Renal cortex interstitium (tissue), 11 donors: ENCODE results near the gene DOCK6. TPM values are rescaled to one million over a fixed set of nuclear protein-coding genes. Genes with fewer than 3 reads are reported as not detected.

Experiments
- DNase-seq, 11 donors: peaks; one replicate each; pipeline ENCODE4 v3.0.0-alpha.2; 2013; ENCODE audit warnings: low read depth in 9 of 11, low spot score in 4 of 11; ENCODE audit errors: extremely low read depth in 1 of 11
- polyA plus RNA-seq, 3 donors: library from polyadenylated mRNA; unstranded; fragments of 120-200 nt; gene quantifications; one replicate each; pipeline ENCODE4 v1.2.1, GENCODE V29; 2013; ENCODE audit not compliant: insufficient read length in 3 of 3

The DOCK6 gene
- polyA plus RNA-seq, 3 donors, result 36.4 to 66.4 (median 52.8) TPM

- DNase-seq, result peak in 2 of 11 donors; percentile 45 to 57
Observed at GRCh38 chr19:11286312-11286974, 24.1 kb upstream of the DOCK6 start.

GRCh38 chr19:11284515-11284914, 22.2 kb upstream of the DOCK6 start:
- no peak for DNase-seq

DNA sequence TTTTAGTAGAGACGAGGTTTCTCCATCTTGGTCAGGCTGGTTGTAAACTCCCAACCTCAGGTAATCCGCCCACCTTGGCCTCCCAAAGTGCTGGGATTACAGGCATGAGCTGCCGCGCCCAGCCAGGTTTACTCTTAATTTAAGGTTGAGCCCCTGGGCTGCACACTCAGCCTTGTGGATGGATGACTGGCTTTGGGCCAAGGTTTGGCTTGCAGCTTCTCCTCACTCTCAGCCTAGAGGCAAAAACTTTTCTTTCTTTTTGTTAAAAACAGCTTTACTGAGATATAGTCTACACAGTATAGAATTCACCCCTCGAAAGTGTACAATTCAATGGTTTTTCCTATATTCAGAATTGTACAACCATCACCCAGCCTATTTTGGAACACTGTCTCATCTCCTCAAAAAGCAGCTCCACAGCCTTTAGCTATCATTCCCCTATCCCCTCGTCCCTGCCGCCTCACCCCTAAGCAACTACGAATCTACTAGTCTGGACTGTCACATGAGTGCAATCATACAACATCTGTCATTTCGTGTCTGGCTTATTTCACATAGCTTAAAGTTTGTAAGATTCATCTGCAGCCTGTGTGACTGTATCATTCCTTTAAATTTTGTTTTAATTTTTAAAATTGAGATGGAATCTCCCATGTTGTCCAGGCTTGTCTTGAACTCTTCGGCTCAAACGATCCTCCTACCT, 19.2 kb upstream of the DOCK6 start:
- no peak for DNase-seq

GRCh38 chr19:11279505-11280236, 17.3 kb upstream of the DOCK6 start:
- DNase-seq, result no peak

- no peak for DNase-seq
Observed at GRCh38 chr19:11278670-11279069, 16.3 kb upstream of the DOCK6 start.

DNA sequence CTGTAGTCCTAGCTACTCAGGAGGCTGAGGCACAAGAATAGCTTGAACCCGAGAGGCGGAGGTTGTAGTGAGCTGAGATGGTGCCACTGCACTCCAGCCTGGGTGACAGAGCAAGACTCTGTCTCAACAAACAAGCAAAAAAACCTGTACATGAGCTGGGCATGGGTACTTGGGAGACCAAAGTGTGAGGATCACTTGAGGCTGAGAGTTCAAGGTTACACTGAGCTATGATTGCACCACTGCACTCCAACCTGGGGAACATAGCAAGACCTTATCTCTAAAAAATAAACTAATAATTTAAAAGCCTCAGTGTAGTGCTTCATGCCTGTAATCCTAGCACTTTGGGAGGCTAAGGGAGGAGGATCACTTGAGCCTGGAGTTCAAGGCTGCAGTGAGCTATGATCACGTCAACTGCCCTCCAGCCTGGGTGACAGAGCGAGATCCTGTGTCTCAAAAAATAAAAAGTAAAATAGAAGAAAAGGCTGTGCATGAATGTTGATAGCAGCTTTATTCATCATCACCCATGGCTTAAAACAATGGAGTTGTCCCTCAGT, 12.3 kb upstream of the DOCK6 start:
- no peak for DNase-seq

- DNase-seq, result no peak
Observed at GRCh38 chr19:11273989-11274388, 11.7 kb upstream of the DOCK6 start.

GRCh38 chr19:11273296-11273695, 11.0 kb upstream of the DOCK6 start:
- no peak for DNase-seq

DNA sequence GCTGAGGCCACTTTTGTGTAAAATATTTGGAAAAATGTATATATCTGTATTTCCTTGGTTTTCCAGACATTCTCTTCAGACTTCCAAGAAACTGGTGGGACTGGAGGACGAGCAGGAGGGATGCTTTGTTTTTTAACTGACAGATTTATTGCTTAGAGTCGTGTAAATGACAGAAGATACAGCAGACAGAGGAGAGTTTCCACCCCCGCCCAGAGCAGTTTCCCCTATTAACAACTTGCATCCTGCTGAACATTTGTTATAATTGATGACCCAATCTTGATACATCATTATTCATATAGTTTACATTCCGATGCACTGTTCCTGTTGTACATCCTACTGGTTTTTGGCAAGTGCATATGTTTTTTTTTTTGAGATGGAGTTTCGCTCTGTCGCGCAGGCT, 7.1 kb upstream of the DOCK6 start:
- peak in 1 of 11 donors; percentile 52 for DNase-seq

GRCh38 chr19:11268783-11269267, 6.5 kb upstream of the DOCK6 start:
- DNase-seq, result peak in 7 of 11 donors; percentile 42 to 75 (median 59)

DNA sequence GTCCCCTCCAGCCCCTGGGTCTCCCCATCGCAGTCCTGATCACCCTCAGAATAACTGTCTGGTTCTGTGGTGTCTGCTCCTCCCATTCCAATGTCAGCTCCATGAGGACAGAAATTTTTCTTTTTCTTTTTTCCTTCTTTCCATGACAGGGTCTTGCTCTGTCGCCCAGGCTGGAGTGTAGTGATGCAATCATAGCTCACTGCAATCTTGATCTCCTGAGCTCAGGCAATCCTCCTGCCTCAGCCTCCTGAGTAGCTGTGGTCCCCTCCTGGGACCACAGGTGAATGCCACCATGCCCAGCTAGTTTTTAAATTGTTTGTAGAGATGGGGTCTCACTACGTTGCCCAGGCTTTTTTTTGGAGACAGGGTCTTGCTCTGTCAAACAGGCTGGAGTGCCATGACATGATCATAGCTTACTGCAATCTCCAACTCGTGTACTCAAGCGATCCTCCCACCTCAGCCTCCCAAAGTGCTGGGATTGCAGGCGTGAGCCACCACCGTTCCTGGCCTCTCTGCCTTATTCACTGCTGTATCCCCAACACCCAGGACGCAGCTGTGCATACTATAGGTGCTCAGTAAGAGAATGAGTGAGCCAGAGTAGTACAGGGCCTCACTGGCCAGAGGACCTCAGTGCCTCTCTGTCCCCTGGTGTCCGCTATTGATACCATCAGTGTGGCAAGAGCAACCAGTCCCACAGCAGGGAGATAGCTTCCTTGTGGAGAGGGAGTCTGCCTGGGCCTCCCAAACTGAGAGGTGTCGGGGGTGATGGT, 5.2 kb upstream of the DOCK6 start:
- DNase-seq, result no peak

GRCh38 chr19:11265785-11266236, 3.5 kb upstream of the DOCK6 start:
- DNase-seq, result no peak

GRCh38 chr19:11265177-11265784, 3.0 kb upstream of the DOCK6 start:
- no peak for DNase-seq

DNA sequence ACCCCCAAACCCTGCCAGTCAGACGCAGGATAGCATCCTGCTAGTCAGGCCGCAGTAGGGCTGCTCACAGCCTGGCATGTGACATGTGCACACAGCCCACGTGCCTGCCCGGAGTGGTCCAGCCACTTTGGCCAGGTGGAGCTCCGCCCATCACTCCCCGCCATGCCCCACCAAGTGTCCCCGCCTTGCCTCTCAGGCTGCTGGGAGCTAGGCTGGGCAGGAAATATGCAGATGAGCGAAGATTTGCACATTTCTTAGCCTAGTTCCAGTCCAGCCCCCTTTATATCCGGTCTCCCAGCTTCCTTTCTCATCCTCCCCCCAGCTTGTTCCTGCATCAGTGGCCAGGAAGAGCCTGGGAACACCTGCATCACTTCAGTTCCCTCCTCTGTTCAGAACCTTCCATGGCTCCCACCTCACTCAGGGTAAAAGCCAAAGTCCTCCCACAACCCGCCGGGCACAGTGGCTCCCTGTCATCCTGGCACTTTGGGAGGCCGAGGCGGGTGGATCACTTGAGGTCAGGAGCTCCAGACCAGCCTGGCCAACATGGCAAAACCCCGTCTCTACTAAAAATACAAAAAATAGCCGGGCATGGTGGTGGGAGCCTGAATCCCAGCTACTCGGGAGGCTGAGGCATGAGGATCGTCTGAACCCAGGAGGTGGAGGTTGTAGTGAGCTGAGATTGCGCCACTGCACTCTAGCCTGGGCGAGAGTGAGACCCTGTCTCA, 2.3 kb upstream of the DOCK6 start:
- peak in 5 of 11 donors; percentile 39 to 78 (median 67) for DNase-seq

DNA sequence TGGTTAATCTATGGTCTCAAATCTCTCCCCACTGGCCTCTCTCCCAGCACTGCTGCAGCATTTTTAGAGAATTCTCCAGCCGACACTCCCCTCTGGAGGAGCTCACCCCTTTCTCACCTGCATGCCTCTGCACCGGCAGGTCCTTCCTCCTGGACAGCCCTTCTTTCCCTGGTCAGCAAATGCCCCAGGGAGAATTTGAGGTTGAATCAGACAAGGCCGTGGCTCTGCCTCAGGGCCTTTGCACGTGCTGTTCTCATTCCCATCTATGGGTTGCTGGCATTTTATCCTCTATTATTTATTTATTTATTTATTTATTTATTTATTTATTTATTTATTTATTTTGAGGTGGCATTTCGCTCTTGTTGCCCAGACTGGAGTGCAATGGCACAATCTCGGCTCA, 1.4 kb upstream of the DOCK6 start:
- DNase-seq, result no peak

- peak in 1 of 11 donors; percentile 37 for DNase-seq
Observed at GRCh38 chr19:11261431-11261970, 823 bp downstream of the DOCK6 start.

DNA sequence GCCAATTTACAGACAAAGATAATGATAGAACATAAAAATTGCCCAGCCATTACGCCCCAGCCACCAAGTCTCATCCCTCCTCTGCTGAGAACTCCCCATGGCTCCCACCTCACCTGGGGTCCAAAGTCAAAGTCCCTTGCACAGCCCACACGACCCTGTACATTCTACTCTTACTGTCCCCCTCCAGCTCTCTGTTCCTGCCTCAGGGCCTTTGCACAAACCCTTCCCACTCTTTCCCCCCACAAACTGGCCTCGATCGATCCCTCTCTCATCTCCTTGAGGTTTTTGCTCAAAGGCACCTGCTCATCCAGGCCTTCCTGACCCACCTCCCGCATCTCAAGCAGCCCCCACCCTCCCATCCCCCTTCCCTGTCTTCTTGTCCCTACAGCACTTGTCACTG, 1.3 kb downstream of the DOCK6 start:
- no peak for DNase-seq
